DOHH2 (cell line): ENCODE results near the gene FOXD2.

Experiments used
- H3F3A ChIP-seq: fragments of 200-600 bp; sonication (generic), shearing (Covaris generic); 2 replicates; pipeline ENCODE4 v1.6.0; 2016; ENCODE audit warnings: antibody characterized with exemption, mild to moderate bottlenecking; ENCODE audit not compliant: control insufficient read depth, insufficient read depth
- H3K27ac ChIP-seq: fragments of 200-600 bp; sonication (generic); 2 replicates; pipeline ENCODE4 v1.5.1; 2014; ENCODE audit warnings: low read depth, mild to moderate bottlenecking, low read length, moderate library complexity
- H3K27me3 ChIP-seq: fragments of 200-600 bp; sonication (generic); 2 replicates; pipeline ENCODE4 v1.6.1; 2014; ENCODE audit warnings: mild to moderate bottlenecking, low read length, mixed read lengths; ENCODE audit not compliant: control insufficient read depth
- H3K36me3 ChIP-seq: fragments of 200-600 bp; sonication (generic); 2 replicates; pipeline ENCODE4 v1.6.1; 2014; ENCODE audit warnings: mild to moderate bottlenecking, low read length, moderate library complexity, mixed read lengths; ENCODE audit not compliant: control insufficient read depth
- H3K4me1 ChIP-seq: fragments of 200-600 bp; sonication (generic); 2 replicates; pipeline ENCODE4 v1.6.1; 2014; ENCODE audit warnings: mild to moderate bottlenecking, low read length, mixed read lengths; ENCODE audit not compliant: control insufficient read depth
- H3K4me2 ChIP-seq: fragments of 200-600 bp; sonication (generic); 2 replicates; pipeline ENCODE4 v1.6.0; 2014; ENCODE audit warnings: mild to moderate bottlenecking, low read length, moderate library complexity
- H3K4me3 ChIP-seq: fragments of 200-600 bp; sonication (generic); 2 replicates; pipeline ENCODE4 v1.5.1; 2014; ENCODE audit warnings: mild to moderate bottlenecking, low read length, mixed read lengths
- H3K79me2 ChIP-seq: fragments of 200-600 bp; sonication (generic); 2 replicates; pipeline ENCODE4 v1.6.1; 2014; ENCODE audit warnings: mild to moderate bottlenecking, low read length, mixed read lengths; ENCODE audit not compliant: control insufficient read depth
- H3K9me2 ChIP-seq: fragments of 200-600 bp; sonication (generic); replicated peaks from 2 replicates; pipeline ENCODE4 v1.6.1; 2014; ENCODE audit warnings: mild to moderate bottlenecking, low read length, mixed read lengths; ENCODE audit not compliant: control insufficient read depth
- H3K9me3 ChIP-seq: fragments of 200-600 bp; sonication (generic); 2 replicates; pipeline ENCODE4 v1.6.1; 2014; ENCODE audit warnings: antibody characterized with exemption, low read length, mixed read lengths; ENCODE audit not compliant: control insufficient read depth, insufficient read depth
- H4K20me1 ChIP-seq: fragments of 200-600 bp; sonication (generic); 2 replicates; pipeline ENCODE4 v1.6.0; 2014; ENCODE audit warnings: low read depth, mild to moderate bottlenecking, antibody characterized with exemption, low read length, moderate library complexity; ENCODE audit not compliant: control insufficient read depth, insufficient read depth
- CTCF ChIP-seq: fragments of 200-600 bp; sonication (generic); IDR thresholded peaks from one replicate; pipeline ENCODE4 v1.5.1; 2014; ENCODE audit warnings: antibody characterized with exemption, mild to moderate bottlenecking, low read depth, low read length; ENCODE audit not compliant: poor library complexity, severe bottlenecking
- EZH2phosphoT487 ChIP-seq: fragments of 200-600 bp; sonication (generic); IDR thresholded peaks from 2 replicates; pipeline ENCODE4 v1.6.1; 2017; ENCODE audit warnings: borderline replicate concordance, mild to moderate bottlenecking, antibody characterized with exemption, low read length, moderate library complexity, mixed read lengths

Gene FOXD2

GRCh38 chr1:47481936-47482335 is 44.1 kb downstream of the FOXD2 start:
- Histone ChIP-seq H3K9me2 (no peaks in the 10 kb centered on the region), H3K79me2 (no peaks in the 10 kb centered on the region), H3K27ac (no peak overlapping the region), H3K36me3 (no peaks in the 10 kb centered on the region), H3K4me1 (no peaks in the 10 kb centered on the region), H3K9me3 (no peaks in the 10 kb centered on the region), H3K4me3 (no peak overlapping the region), H3F3A (no peaks in the 10 kb centered on the region), H3K27me3 (peaks cover 14% of the 10 kb centered on the region; the same call in 1 of the 2 replicates), H3K4me2 (no peak overlapping the region), H4K20me1 (no peaks in the 10 kb centered on the region)
- TF ChIP-seq EZH2phosphoT487 (no peak), CTCF (no peak)

- Histone ChIP-seq H4K20me1 (no peaks in the 10 kb centered on the region), H3F3A (no peaks in the 10 kb centered on the region), H3K9me2 (no peaks in the 10 kb centered on the region)
Observed at GRCh38 chr1:47482786-47483185, 44.9 kb downstream of the FOXD2 start.

GRCh38 chr1:47483651-47484050 is 45.8 kb downstream of the FOXD2 start:
- Histone ChIP-seq H3K4me2 (no peak overlapping the region), H3K79me2 (no peaks in the 10 kb centered on the region), H3K27me3 (peaks cover 14% of the 10 kb centered on the region; the same call in 1 of the 2 replicates), H3K9me3 (no peaks in the 10 kb centered on the region), H3F3A (no peaks in the 10 kb centered on the region), H3K27ac (no peak overlapping the region), H3K36me3 (no peaks in the 10 kb centered on the region), H3K9me2 (no peaks in the 10 kb centered on the region), H4K20me1 (no peaks in the 10 kb centered on the region), H3K4me1 (no peaks in the 10 kb centered on the region), H3K4me3 (no peak overlapping the region)
- TF ChIP-seq CTCF (no peak), EZH2phosphoT487 (no peak)

More at GRCh38 chr1:47482786-47483185, 44.9 kb downstream of the FOXD2 start:
- Histone ChIP-seq H3K36me3 (no peaks in the 10 kb centered on the region), H3K79me2 (no peaks in the 10 kb centered on the region), H3K4me1 (no peaks in the 10 kb centered on the region), H3K9me3 (no peaks in the 10 kb centered on the region), H3K4me2 (no peak overlapping the region), H3K27ac (no peak overlapping the region), H3K27me3 (peaks cover 14% of the 10 kb centered on the region; the same call in 1 of the 2 replicates), H3K4me3 (no peak overlapping the region)
- no peak for TF ChIP-seq CTCF

- Histone ChIP-seq H3K27me3 (peaks cover 19% of the 10 kb centered on the region), H3F3A (no peaks in the 10 kb centered on the region), H3K4me3 (no peak overlapping the region), H4K20me1 (no peaks in the 10 kb centered on the region), H3K79me2 (no peaks in the 10 kb centered on the region), H3K27ac (no peak overlapping the region), H3K36me3 (no peaks in the 10 kb centered on the region), H3K9me3 (no peaks in the 10 kb centered on the region), H3K4me2 (no peak overlapping the region), H3K4me1 (no peaks in the 10 kb centered on the region), H3K9me2 (no peaks in the 10 kb centered on the region)
- TF ChIP-seq EZH2phosphoT487 (no peak), CTCF (no peak)
Observed at GRCh38 chr1:47485817-47486216, 48.0 kb downstream of the FOXD2 start.
